DMS53 treated with DMSO at 0.1 percent for 48 hours (cell line): Measurements from ENCODE around the gene FMN1.

Experiments
- DNase-seq: peaks from one replicate; lab custom pipeline; 2025; ENCODE audit not compliant: unreplicated experiment; lab: John Stamatoyannopoulos, UW

FMN1 gene

GRCh38 chr15:33021806-33022389, 172.6 kb downstream of the FMN1 start:
- DNase-seq, result peak; percentile 29

GRCh38 chr15:33019354-33019981, 175.0 kb downstream of the FMN1 start:
- no peak for DNase-seq

GRCh38 chr15:33016405-33017024, 178.0 kb downstream of the FMN1 start:
- DNase-seq, result no peak

- DNase-seq, result no peak
Observed at GRCh38 chr15:33014586-33014985, 179.9 kb downstream of the FMN1 start.

- DNase-seq, result peak; percentile 34
Observed at GRCh38 chr15:33013827-33014445, 180.6 kb downstream of the FMN1 start.

- no peak for DNase-seq
Observed at GRCh38 chr15:33011976-33012375, 182.5 kb downstream of the FMN1 start.

- no peak for DNase-seq
Observed at GRCh38 chr15:33009603-33010002, 184.9 kb downstream of the FMN1 start.

- DNase-seq, result no peak
Observed at GRCh38 chr15:33009026-33009425, 185.5 kb downstream of the FMN1 start.

- no peak for DNase-seq
Observed at GRCh38 chr15:33008284-33008995, 186.1 kb downstream of the FMN1 start.

GRCh38 chr15:33007303-33007855, 187.1 kb downstream of the FMN1 start:
- no peak for DNase-seq

GRCh38 chr15:33005582-33005981, 188.9 kb downstream of the FMN1 start:
- no peak for DNase-seq

GRCh38 chr15:33001926-33002325, 192.6 kb downstream of the FMN1 start:
- DNase-seq, result no peak

- DNase-seq, result no peak
Observed at GRCh38 chr15:32998979-32999672, 195.4 kb downstream of the FMN1 start.

- no peak for DNase-seq
Observed at GRCh38 chr15:32998182-32998581, 196.3 kb downstream of the FMN1 start.

GRCh38 chr15:32994810-32995424, 199.6 kb downstream of the FMN1 start:
- peak; percentile 25 for DNase-seq

GRCh38 chr15:32993285-32993684, 201.2 kb downstream of the FMN1 start:
- DNase-seq, result peak; percentile 2

GRCh38 chr15:32991619-32992111, 202.8 kb downstream of the FMN1 start:
- DNase-seq, result no peak

GRCh38 chr15:32990071-32990470, 204.4 kb downstream of the FMN1 start:
- no peak for DNase-seq

GRCh38 chr15:32987067-32987466, 207.4 kb downstream of the FMN1 start:
- DNase-seq, result no peak

GRCh38 chr15:32986147-32986546, 208.4 kb downstream of the FMN1 start:
- no peak for DNase-seq
